GM23338 (cell line): ENCODE measurements around the gene HELQ. TPM values are rescaled to one million over a fixed set of nuclear protein-coding genes. Genes with fewer than 3 reads are reported as not detected.
A peak's percentile ranks its signal among the peaks of the same experiment; 100 is the strongest.

ENCODE experiments used
- ATAC-seq: fragments of 200-7000 bp; cut with Tn5 transposase; 3 replicates; pipeline ENCODE4 v1.9.1; 2020
- DNase-seq: peaks from one replicate; pipeline ENCODE4 v3.0.0-alpha.2; 2015; ENCODE audit warnings: low spot score
- H2AFZ ChIP-seq: fragments of 200-600 bp; sonication (generic); 2 replicates; pipeline ENCODE4 v1.8.0; 2016; ENCODE audit warnings: antibody characterized with exemption, mild to moderate bottlenecking, moderate library complexity
- H3F3A ChIP-seq: fragments of 200-600 bp; sonication (generic); replicated peaks from 2 replicates; pipeline ENCODE4 v1.8.0; 2017; ENCODE audit warnings: antibody characterized with exemption, mixed run types, low read depth
- H3K27ac ChIP-seq: fragments of 200-600 bp; sonication (generic); 2 replicates; pipeline ENCODE4 v1.6.1; 2016; ENCODE audit warnings: low read depth
- H3K27me3 ChIP-seq: fragments of 200-600 bp; sonication (generic); 2 replicates; pipeline ENCODE4 v1.8.0; 2016; ENCODE audit warnings: mild to moderate bottlenecking, mixed run types, moderate library complexity; ENCODE audit not compliant: insufficient read depth
- H3K36me3 ChIP-seq: fragments of 200-600 bp; sonication (generic); 2 replicates; pipeline ENCODE4 v1.8.0; 2016; ENCODE audit warnings: mild to moderate bottlenecking; ENCODE audit not compliant: insufficient read depth
- H3K4me1 ChIP-seq: fragments of 200-600 bp; sonication (generic); 2 replicates; pipeline ENCODE4 v1.8.0; 2016; ENCODE audit warnings: mild to moderate bottlenecking, moderate library complexity; ENCODE audit not compliant: insufficient read depth
- H3K4me2 ChIP-seq: fragments of 200-600 bp; sonication (generic); 2 replicates; pipeline ENCODE4 v1.7.1; 2017; ENCODE audit warnings: mixed run types
- H3K4me3 ChIP-seq: fragments of 200-600 bp; sonication (generic); 2 replicates; pipeline ENCODE4 v1.6.1; 2016; ENCODE audit warnings: mixed run types
- H3K79me2 ChIP-seq: fragments of 200-600 bp; sonication (generic); replicated peaks from 2 replicates; pipeline ENCODE4 v1.8.0; 2017; ENCODE audit warnings: mild to moderate bottlenecking; ENCODE audit not compliant: insufficient read depth
- H3K9me2 ChIP-seq: fragments of 200-600 bp; sonication (generic); 2 replicates; pipeline ENCODE4 v1.8.0; 2017; ENCODE audit not compliant: insufficient read depth
- H4K20me1 ChIP-seq: fragments of 200-600 bp; sonication (generic); replicated peaks from 2 replicates; pipeline ENCODE4 v1.8.0; 2017; ENCODE audit warnings: mild to moderate bottlenecking; ENCODE audit not compliant: insufficient read depth
- H3K27ac Mint-ChIP-seq: 2 replicates; pipeline ENCODE4 v1.8.0; 2020; ENCODE audit warnings: inconsistent platforms, mild to moderate bottlenecking, moderate library complexity, mixed read lengths
- H3K27me3 Mint-ChIP-seq: 3 replicates; pipeline ENCODE4 v1.8.0; 2022; ENCODE audit warnings: low read depth, mild to moderate bottlenecking, moderate library complexity, mixed read lengths, inconsistent platforms; ENCODE audit not compliant: insufficient read depth, poor library complexity
- H3K36me3 Mint-ChIP-seq: 3 replicates; pipeline ENCODE4 v1.8.0; 2021; ENCODE audit warnings: low read depth, mild to moderate bottlenecking, inconsistent platforms, moderate library complexity, mixed read lengths
- H3K4me1 Mint-ChIP-seq: 3 replicates; pipeline ENCODE4 v1.8.0; 2020; ENCODE audit warnings: mild to moderate bottlenecking, inconsistent platforms, mixed read lengths
- H3K4me3 Mint-ChIP-seq: 3 replicates; pipeline ENCODE4 v1.8.0; 2021; ENCODE audit warnings: moderate library complexity, mild to moderate bottlenecking, inconsistent platforms, mixed read lengths
- H3K9me3 Mint-ChIP-seq: 3 replicates; pipeline ENCODE4 v1.8.0; 2020; ENCODE audit warnings: moderate library complexity, mild to moderate bottlenecking, inconsistent platforms, mixed read lengths
- CREB1 ChIP-seq: fragments of 250-450 bp; sonication (Bioruptor Pico); IDR thresholded peaks from 2 replicates; pipeline ENCODE4 v1.5.0; 2020; ENCODE audit warnings: low read depth, mild to moderate bottlenecking, moderate library complexity
- EZH2phosphoT487 ChIP-seq: fragments of 200-600 bp; sonication (generic); IDR thresholded peaks from one replicate; pipeline ENCODE4 v1.8.1; 2018; ENCODE audit warnings: antibody characterized with exemption; ENCODE audit not compliant: unreplicated experiment
- POLR2AphosphoS5 ChIP-seq: IDR thresholded peaks from 2 replicates; pipeline ENCODE4 v1.6.1; 2016; ENCODE audit warnings: antibody characterized with exemption, low read depth
- STAT1 ChIP-seq: IDR thresholded peaks from one replicate; pipeline ENCODE4 v1.6.1; 2016; ENCODE audit warnings: antibody characterized with exemption; ENCODE audit not compliant: unreplicated experiment
- ZNF114 ChIP-seq: fragments of 250-450 bp; sonication (Bioruptor Pico); IDR thresholded peaks from 2 replicates; pipeline ENCODE4 v1.5.0; 2020; ENCODE audit warnings: mild to moderate bottlenecking, moderate library complexity
- polyA plus RNA-seq: library from polyadenylated mRNA; unstranded; fragments of >200 nt; fragmentation: Nextera tagmentation; extraction: Ambion mirVana; gene quantifications from 2 replicates; pipeline ENCODE4 v1.2.1, GENCODE V29; 2016
- total RNA-seq: library from RNA; depleted of rRNA; stranded (reverse); fragments of >200 nt; shearing (Covaris generic); gene quantifications from 2 replicates; pipeline ENCODE4 v1.2.3, GENCODE V29; 2014
- TF ChIP-seq, protein P1 (sequence below): IDR thresholded peaks from 2 replicates; pipeline ENCODE4 v1.6.1; 2016; ENCODE audit warnings: antibody characterized with exemption
- TF ChIP-seq, protein P2 (sequence below), 2 experiments: fragments of 200-600 bp in 1 of 2; sonication (generic) in 1 of 2; conservative IDR thresholded peaks; 2 replicates each; pipeline versions ENCODE4 v1.5.1 to v1.6.1; 2016 to 2017; ENCODE audit warnings: antibody characterized with exemption in 2 of 2, low read depth in 2 of 2, mild to moderate bottlenecking in 2 of 2, moderate library complexity in 1 of 2
- TF ChIP-seq, protein P3 (sequence below): IDR thresholded peaks from one replicate; pipeline ENCODE4 v1.6.1; 2018; ENCODE audit warnings: antibody characterized with exemption; ENCODE audit not compliant: unreplicated experiment

Gene HELQ
- total and polyA plus RNA-seq, 2 experiments from 2014 or later = 6.8 to 8.1 TPM

DNA sequence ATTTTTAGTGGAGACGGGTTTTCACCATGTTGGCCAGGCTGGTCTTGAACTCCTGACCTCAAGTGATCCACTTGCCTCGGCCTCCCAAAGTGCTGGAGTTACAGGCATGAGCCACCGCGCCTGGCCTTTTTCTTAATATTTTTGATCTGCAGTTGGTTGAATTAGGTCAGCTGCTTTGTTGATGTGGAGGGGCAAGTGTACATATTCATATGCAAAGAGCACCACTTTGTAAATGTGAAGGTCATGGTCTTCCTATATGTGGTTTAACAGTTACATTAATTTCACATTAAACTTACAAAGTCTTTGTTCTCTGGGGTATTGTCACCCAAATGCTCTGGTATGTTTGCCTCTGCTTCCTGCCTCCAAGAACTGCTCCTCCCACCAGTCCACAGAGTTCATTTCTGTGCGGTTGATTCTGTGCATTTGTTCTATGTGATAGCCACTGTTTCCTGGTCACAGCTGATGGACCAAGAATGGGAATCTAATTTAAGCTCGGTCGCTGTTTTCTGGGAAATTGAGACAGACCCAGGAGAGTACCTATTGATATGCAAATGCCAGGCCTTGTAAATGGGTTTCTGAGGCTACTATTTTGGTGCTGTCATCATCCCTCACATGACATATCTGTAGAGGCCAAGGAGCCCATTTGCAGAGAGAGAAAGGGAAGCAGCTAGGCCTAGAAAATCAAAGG, 94.1 kb downstream of the HELQ start:
- Histone ChIP-seq H3K4me2 (0 out of 2 replicates have a peak overlapping the region, but pooled peaks have one; percentile 13), H3K27ac (peak overlapping the region; percentile 83), H3K9me2 (peaks cover 8% of the 10 kb centered on the region; the same call in 1 of the 2 replicates), H3F3A (peaks cover 6% of the 10 kb centered on the region; the same call in 1 of the 2 replicates), H2AFZ (no peak overlapping the region), H3K4me1 (peaks cover 3% of the 10 kb centered on the region), H3K4me3 (no peak overlapping the region), H4K20me1 (no peaks in the 10 kb centered on the region), H3K36me3 (no peaks in the 10 kb centered on the region), H3K79me2 (no peaks in the 10 kb centered on the region), H3K27me3 (no peaks in the 10 kb centered on the region)
- Mint-ChIP-seq H3K27me3 (no peaks in the 10 kb centered on the region), H3K4me1 (peaks cover 10% of the 10 kb centered on the region), H3K4me3 (no peak overlapping the region), H3K36me3 (no peaks in the 10 kb centered on the region), H3K9me3 (no peaks in the 10 kb centered on the region), H3K27ac (peak overlapping the region; percentile 91)
- TF ChIP-seq ZNF114 (CRISPR knock-in tag) (no peak), CREB1 (CRISPR knock-in tag) (peak; percentile 47; the same call in 1 of the 2 replicates)
- peak; percentile 90 for ATAC-seq
- peak; percentile 77 for DNase-seq

DNA sequence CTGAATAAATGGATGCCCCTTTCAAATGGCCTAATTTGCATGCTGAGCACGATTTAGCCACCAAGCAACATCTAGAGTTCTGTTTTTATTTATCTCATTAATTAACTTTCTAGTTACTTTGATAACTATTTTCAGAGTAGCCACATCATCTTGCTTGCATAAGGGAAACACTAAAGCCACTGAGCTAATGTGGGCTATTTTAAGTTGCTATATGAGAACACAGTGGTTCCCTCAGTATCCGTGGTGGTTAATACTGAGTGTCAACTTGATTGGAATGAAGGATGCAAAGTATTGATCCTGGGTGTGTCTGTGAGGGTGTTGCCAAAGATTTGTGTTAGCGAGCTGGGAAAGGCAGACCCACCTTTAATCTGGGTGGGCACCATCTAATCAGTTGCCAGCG, 95.6 kb downstream of the HELQ start:
- peaks cover 3% of the 10 kb centered on the region; the same call in 1 of the 3 replicates for H3K9me3 Mint-ChIP-seq
- Histone ChIP-seq H2AFZ (no peak overlapping the region; the same call in 1 of the 2 replicates), H3K4me1 (peaks cover 3% of the 10 kb centered on the region), H3K9me2 (peaks cover 3% of the 10 kb centered on the region; the same call in 1 of the 2 replicates), H3K4me2 (no peak overlapping the region), H3K27ac (no peak overlapping the region), H3K79me2 (no peaks in the 10 kb centered on the region), H3K27me3 (no peaks in the 10 kb centered on the region), H3F3A (peaks cover 6% of the 10 kb centered on the region; the same call in 1 of the 2 replicates), H3K4me3 (no peak overlapping the region), H4K20me1 (no peaks in the 10 kb centered on the region), H3K36me3 (no peaks in the 10 kb centered on the region)
- peaks cover 10% of the 10 kb centered on the region for H3K4me1 Mint-ChIP-seq
- H3K36me3 Mint-ChIP-seq = no peaks in the 10 kb centered on the region
- ATAC-seq (no peak), DNase-seq (no peak)
- H3K27me3 Mint-ChIP-seq = no peaks in the 10 kb centered on the region
- no peak overlapping the region for H3K27ac Mint-ChIP-seq
- no peak overlapping the region for H3K4me3 Mint-ChIP-seq
- TF ChIP-seq, protein P1, sequence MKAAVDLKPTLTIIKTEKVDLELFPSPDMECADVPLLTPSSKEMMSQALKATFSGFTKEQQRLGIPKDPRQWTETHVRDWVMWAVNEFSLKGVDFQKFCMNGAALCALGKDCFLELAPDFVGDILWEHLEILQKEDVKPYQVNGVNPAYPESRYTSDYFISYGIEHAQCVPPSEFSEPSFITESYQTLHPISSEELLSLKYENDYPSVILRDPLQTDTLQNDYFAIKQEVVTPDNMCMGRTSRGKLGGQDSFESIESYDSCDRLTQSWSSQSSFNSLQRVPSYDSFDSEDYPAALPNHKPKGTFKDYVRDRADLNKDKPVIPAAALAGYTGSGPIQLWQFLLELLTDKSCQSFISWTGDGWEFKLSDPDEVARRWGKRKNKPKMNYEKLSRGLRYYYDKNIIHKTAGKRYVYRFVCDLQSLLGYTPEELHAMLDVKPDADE = no peak
- no peak for TF ChIP-seq ZNF114 (CRISPR knock-in tag)
- no peak for TF ChIP-seq CREB1 (CRISPR knock-in tag)
- no peak for TF ChIP-seq POLR2AphosphoS5
- TF ChIP-seq EZH2phosphoT487 = no peak
- TF ChIP-seq, protein P2, sequence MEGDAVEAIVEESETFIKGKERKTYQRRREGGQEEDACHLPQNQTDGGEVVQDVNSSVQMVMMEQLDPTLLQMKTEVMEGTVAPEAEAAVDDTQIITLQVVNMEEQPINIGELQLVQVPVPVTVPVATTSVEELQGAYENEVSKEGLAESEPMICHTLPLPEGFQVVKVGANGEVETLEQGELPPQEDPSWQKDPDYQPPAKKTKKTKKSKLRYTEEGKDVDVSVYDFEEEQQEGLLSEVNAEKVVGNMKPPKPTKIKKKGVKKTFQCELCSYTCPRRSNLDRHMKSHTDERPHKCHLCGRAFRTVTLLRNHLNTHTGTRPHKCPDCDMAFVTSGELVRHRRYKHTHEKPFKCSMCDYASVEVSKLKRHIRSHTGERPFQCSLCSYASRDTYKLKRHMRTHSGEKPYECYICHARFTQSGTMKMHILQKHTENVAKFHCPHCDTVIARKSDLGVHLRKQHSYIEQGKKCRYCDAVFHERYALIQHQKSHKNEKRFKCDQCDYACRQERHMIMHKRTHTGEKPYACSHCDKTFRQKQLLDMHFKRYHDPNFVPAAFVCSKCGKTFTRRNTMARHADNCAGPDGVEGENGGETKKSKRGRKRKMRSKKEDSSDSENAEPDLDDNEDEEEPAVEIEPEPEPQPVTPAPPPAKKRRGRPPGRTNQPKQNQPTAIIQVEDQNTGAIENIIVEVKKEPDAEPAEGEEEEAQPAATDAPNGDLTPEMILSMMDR (conservative IDR thresholded peaks at IDR 0.05; ENCODE audit: low read depth in 2 of 2) = no peak
- no peak for TF ChIP-seq STAT1
- TF ChIP-seq, protein P3, sequence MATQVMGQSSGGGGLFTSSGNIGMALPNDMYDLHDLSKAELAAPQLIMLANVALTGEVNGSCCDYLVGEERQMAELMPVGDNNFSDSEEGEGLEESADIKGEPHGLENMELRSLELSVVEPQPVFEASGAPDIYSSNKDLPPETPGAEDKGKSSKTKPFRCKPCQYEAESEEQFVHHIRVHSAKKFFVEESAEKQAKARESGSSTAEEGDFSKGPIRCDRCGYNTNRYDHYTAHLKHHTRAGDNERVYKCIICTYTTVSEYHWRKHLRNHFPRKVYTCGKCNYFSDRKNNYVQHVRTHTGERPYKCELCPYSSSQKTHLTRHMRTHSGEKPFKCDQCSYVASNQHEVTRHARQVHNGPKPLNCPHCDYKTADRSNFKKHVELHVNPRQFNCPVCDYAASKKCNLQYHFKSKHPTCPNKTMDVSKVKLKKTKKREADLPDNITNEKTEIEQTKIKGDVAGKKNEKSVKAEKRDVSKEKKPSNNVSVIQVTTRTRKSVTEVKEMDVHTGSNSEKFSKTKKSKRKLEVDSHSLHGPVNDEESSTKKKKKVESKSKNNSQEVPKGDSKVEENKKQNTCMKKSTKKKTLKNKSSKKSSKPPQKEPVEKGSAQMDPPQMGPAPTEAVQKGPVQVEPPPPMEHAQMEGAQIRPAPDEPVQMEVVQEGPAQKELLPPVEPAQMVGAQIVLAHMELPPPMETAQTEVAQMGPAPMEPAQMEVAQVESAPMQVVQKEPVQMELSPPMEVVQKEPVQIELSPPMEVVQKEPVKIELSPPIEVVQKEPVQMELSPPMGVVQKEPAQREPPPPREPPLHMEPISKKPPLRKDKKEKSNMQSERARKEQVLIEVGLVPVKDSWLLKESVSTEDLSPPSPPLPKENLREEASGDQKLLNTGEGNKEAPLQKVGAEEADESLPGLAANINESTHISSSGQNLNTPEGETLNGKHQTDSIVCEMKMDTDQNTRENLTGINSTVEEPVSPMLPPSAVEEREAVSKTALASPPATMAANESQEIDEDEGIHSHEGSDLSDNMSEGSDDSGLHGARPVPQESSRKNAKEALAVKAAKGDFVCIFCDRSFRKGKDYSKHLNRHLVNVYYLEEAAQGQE = no peak
